DMS79 (cell line): ENCODE measurements around the gene SS18.

ENCODE experiments used
- DNase-seq: peaks from one replicate; lab custom pipeline; 2025; lab: John Stamatoyannopoulos, UW

SS18 gene

DNA sequence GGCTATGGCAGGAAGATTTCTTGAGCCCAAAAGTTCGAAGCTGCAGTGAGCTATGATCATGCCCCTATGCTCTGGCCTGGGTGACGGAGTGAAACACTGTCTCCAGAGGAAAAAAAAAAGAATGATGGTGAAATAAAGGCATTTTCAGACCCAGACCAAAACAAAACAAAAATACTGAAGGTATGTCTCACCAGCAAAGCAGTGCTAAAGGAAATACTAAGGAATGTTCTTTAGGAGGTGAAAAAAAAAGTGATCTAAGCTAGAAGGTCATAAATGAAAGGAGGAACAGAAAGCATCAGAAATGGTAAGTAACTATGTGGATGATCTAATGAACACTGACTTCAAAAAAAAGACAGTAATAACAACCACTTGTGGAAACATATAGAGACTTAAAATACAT, 18.7 kb downstream of the SS18 start:
- DNase-seq = no peak

DNA sequence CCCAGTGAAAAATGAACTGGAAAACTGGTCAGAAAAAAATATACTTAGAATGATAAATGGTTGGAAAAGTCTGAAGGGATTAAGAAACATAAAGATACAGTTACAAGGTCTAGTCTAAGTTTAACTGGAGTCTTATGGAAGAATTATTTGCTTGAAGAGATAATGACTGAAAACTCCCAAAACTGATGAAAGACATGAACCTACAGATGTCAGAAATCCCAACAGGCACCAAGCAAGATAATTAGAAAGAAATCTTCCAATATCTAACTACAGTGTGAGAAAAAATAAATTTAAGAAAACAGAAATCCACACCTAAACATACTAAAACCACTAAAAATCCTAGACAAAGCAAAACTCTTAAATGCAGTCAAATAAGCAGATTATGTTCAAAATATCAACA, 19.4 kb downstream of the SS18 start:
- no peak for DNase-seq

DNA sequence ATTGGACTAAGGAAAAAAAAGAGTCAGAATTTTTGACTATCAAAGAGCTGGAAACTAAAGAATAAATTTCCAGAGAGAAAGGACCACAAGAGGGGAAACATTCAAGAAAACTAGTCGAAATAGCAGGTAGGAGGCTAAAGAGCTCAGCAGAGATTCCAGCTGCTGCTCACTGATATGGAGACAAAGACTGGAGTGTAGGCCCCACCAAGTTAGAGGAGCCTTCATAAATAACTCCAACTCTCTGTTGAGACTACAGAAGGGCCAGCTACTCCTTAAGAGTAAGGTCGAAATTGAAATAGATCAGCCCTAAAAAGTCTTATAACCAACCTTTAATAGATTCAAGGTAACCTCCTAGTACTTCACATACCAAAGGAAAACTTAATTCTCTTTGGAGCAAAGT, 31.1 kb downstream of the SS18 start:
- DNase-seq = no peak

DNA sequence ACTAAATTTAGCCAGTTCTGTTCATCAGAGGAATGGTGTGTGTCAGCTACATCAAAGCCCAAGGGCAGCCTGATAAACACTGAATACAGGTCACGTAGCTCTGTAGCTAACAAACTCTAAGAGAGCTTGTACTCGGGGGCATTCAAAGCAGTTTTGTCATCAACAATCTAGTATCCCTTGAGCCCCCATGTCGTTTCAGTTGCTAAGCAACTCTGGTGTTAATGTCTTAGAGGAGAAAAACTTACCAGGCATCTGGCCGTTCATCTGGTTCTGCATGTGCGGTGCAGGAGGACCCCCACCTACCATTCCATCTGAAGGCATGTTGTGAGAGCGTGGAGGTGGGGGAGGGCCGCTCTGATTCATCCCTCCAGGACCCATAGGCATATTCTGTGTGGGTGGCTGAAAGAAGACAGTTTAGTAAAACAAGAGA, 33.1 kb downstream of the SS18 start:
- no peak for DNase-seq

DNA sequence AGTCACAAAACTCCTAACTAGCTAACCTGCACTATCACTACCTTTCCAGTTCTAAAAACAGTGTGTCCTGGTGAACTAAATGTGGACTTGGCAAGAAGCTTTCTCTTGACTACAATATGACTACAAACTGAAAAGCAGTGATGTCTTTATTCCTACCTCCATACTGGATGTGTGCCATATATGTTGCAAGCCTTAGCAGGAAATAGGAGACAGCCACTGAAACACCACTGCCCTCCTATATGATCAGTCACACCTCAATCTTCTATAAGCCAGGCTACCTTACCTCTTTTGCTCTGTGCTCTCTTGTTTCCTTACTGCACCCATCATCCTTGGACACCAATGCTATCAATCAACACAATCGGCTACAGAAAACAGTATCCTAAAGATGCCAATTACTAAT, 34.1 kb downstream of the SS18 start:
- no peak for DNase-seq

DNA sequence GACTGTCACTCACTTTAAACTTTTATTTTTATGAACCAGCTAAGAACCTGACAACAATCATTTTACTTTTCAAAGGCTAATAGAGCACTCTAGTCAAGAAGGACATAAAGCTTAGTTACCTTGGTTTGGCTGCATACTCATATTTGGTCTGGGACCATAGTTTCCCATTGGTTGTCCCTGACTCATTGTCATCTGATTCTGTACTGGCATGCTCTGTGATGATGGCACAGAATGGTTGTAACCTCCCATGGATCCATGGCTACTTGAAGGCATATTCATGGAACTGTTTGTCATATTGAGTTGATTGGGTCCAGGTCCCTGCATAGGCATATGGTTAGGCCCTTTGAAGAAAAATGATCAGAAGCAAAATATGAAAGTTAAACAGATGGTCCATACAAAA, 37.9 kb downstream of the SS18 start:
- DNase-seq = peak; percentile 19

DNA sequence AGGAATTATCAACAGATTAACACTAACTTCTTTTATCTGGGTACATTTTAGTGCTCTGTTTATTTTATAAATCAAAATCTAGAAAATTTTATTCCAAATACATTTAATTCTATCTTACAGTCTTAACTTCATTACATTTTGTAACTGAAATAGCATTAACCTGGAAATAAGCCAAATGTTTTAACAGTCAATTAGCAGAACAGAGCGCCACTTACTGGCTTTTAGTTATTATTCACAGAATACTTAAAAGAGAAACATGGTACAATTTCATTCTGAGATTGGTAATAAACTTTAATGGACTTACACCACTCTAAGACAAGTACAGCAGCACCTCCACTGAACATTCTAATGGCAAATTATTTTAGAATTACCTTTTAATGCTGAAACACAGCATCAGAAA, 38.6 kb downstream of the SS18 start:
- peak; percentile 60 for DNase-seq

DNA sequence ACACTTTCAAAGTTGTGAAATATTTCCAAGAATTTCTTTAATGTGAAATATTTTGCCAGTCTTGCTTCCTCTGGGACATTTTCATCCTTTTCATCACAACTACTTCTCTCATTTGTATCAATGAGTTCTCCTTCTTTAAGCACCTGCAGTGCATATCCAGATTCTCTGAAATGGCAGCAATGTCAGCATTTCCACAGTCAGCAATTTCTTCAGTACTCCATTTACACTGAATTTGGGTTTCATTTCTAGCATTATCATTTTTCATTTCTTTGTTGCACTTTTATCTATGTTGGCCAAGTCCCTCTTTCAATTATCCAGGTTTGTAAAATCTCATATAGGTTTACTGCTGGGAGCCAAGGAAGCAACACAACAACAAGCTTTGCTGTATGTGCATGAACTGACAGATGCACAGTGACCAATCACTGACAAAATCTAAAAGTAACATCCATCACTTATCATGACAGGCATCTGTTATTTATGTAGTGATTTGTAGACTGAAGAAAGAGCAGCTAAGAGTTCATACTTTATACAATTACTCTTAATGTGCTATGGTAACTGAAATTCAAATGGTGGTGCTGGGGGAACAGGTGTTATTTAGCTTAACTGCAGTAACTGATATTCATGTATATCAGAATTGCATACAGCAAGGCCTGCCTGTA, 43.9 kb downstream of the SS18 start:
- no peak for DNase-seq

DNA sequence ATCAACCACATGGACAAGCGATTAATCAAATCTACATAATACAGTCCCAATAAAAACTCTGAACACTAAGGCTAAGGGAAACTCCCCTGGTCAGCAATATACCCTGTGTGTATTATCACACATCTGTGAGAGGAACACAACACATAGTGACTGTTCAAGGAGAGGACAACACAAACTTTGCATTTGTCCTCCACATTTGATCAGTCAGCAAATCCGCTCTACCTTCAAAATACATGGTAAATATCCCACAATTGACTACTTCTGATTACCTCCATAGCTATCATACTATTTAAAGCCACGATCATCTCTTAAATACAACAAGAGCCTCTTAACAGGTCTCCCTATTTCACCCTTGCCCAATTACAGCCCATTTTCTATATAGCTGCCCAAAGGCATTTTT, 45.6 kb downstream of the SS18 start:
- no peak for DNase-seq

DNA sequence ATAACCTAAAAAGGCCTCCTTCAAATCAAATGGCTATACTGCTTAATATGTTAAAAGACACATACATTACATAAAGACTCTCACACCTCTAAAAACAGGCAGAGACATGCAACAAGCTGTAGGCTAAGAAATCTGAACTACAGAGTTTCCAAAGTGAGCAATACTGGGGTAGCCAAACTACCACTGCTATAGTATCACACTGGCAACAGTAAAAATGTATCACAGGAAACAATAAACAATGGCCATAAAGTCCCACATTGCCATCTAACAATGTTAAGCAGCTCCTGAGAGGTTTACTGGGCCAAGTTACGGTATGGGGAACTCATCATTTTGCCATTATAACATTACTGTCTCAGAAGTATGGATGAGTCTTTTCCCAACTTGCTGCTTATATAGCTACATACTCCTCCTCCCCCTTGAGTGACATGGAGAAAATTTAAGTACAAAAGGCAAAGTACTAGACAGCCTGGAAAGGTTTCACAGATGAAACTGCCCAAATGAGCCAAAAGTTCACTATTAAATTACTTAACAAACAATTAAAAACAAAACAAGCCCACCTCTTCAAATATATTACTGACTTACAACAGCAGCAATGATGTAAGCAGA, 50.3 kb downstream of the SS18 start:
- no peak for DNase-seq

DNA sequence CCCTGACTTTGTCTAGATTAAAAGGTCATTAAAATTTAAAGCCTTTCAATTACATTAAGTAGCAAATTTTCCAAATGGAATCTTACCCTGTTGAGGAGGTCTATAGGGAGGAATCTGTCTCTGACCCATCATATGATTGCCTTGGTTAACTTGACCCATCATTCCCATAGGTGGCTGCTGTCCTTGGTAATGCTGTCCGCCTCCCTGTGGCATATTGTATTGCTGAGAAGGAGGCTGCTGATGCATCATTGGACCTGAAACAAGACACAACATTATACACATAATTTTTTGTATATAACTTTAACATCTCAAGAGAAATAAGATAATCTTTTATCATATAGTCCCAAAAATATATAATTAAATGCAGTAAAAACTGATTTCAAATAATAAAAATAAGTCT, 51.2 kb downstream of the SS18 start:
- DNase-seq = no peak

DNA sequence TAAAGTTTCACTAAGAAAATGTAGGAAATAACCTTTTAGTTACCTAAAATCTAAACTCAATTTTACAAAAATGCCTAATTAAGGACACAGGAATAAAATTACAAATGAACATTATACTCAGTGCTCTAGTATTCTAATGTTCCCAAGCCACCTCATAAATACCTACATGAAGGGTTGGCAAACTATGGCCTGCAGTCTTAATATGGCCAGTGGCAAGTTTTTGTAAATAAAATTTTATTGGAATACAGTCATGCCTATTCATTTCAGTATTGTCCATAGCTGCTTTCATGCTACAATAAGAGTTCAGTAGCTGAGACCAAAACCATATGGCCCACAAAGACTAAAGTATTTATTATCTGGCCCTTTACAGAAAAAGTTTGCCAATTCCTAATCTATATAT, 53.8 kb downstream of the SS18 start:
- DNase-seq = no peak

DNA sequence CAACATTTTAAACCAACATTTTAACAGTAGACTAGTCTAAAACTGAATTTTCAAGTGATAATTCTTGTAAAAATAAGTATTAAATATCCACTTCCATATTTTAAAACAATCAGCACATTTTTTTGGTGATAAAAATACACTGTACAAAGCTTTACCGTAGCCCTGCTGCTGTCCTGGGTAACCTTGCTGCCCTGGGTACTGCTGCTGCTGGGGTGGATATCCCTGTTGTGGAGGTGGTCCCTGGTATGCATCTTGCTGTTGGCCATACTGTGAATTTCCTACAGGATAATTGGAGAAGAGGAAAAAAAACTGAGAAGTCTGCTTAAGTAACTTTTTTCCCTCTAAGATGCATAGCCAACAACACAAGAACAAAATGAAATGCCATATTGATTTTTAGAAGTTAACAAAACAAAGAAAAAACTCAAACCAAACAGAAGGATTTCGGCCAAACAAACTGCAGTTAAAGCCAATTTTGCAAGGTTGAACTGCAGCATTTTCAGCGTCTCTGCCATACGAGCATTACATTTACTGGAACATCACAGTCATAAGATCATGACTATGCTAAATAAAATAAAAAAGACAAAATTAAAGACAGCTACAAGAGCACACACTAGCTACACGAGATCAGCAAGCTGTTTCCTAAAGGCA, 55.4 kb downstream of the SS18 start:
- no peak for DNase-seq

DNA sequence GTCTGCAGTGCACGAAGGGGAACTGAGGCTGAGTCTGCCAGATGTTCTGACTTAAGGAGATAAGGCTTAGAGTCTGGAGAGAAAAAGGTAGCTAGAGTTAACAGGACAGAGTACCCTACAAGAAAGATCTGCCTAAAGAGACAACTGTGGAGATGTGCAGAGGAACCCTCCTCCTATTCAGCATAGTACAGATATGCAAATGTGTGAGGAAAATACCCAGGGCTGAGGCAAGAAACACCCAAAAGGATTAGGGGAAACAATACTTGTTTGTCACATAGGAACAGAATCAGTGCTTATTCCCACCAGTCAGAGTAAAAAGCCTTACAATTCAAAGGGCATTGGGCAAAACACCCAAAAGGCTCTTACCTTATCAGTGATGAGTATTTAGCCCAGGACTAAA, 67.8 kb downstream of the SS18 start:
- no peak for DNase-seq

DNA sequence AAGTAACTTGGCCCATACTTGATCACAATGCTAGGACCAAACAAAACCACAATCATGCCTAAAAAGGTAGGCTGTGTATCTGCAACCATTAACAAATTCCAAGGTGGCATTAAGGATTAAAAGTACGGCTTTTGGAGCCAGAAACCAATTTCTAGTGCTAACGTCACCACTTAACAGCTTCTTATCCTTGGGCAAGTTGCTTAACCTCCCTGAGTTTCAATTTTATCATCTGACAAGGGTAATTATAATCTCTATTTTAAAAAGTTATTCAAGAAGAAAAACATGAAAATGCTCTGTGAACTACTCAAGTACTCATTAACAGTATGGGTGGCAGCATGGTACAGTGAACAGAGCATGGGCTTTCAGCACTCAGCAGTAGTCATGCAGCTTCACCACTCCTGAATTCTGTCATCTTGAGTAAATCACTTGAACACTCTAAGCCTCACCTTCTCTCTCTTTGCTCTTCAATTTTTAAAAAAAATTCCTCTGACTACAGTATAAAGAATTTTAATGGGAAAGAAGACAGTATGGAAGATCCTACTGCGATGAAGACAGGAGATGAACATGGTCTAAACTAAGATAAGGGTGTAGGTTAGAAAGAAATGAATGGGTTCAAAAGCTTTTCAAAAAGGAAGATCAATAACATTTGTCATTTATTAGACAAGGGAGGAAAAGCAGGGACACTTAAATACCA, 69.2 kb downstream of the SS18 start:
- peak; percentile 70 for DNase-seq

DNA sequence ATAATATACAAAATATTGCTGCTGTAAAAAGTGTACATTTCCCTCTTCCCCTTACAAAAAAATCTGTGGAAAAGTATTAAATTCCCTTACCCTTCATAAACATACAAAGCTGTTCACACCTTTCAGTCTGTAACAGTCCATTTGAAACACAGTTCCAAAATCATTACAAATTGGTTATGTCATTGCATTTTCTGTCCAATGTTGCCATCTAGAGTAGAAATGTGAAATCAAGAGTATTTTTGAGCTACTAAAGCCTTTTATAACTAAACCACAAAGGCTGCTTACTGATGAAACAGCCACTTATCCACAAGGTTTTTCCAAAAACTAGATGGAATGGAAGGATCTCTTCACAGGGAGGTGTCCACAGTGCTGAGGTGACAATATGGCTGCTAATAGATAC, 72.5 kb downstream of the SS18 start:
- no peak for DNase-seq

DNA sequence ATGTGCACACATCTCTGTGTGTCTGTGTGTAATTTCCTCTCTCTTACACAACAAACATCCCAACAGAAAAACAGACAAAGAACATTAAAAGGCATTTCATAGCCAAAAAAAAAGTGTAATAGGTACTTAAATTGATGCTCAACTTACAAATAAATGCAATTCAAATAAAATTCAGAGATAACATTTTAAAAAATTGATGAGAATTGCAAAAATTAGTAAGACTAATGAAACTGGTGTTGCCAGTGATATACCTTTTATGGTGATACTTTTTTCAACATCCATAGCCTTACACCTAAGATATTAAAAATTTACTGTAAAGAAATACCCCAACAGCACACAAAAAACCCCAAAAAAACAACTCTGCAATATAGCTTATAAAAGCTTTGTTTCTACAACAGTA, 76.0 kb downstream of the SS18 start:
- no peak for DNase-seq

DNA sequence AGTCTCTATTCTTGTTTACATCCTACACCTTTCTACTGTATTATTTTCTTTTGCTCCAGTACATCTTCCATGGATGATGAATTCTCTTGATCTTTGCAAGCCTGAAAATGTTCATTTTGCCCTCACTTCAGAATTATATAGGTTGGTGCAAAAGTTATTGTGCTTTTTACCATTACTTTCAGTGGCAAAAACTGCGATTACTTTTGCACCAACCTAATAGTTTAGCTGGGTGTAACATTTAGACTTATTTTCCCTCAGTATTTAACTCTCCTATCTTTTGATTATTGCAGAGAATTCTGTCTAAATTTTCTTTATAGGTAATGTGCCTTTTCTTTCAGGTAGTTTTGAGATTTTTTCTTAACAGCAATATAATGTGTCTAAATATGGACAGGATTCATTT, 81.8 kb downstream of the SS18 start:
- no peak for DNase-seq

DNA sequence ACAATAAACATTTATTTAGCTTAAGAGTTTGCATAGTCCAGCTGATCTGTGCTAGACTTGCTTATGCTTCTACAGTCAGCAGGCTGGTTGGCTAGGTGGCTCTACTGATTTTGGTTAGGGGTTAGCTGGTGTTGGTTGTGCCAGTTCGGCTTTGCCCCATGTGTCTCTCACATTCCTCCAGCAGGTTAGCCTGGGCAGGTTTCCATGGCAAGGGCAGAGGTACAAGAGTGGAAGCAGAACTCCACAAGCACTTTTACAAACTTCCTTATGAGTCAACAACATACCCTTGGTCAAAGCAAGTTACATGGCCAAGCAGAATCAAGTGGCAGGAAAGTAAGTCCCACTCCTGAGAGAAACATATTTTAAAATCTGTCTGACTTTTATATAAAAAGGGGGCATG, 82.3 kb downstream of the SS18 start:
- no peak for DNase-seq

DNA sequence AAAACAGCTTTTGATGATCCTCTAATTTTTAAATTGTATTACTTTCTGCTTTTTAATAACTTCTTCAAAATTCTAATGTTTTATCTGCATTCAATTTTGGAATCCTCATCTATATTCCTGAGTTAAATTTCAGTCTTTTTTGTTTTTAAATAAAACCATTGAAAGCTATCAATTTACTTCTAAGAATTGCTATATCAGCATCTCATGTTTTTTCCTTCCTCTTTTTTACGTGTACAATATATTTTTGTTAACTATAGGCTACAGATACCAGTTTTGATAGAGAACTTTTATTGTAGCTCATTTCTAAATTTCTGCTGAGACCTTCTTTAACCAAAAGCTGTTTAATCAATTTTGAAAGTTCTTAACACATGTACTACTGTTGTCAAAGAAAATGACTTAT, 84.5 kb downstream of the SS18 start:
- no peak for DNase-seq

DNA sequence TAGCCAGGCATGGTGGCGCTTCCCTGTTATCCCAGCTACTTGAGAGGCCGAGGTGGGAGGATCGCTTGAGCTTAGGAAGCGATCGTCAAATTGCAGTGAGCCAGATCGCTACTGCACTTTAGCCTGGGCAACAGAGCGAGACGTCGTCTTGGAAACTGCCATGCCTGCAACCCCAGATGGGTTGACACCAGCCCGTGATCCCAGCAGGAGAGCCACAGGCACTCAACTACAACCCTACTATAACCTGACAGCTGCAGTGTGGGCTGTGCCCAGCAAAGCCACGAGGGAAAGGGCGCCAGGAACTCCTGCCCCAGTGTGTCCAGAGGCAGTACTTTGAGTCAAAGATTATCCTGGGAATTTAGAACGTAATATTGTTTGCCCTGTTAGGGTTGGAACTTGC, 85.6 kb downstream of the SS18 start:
- DNase-seq = no peak

DNA sequence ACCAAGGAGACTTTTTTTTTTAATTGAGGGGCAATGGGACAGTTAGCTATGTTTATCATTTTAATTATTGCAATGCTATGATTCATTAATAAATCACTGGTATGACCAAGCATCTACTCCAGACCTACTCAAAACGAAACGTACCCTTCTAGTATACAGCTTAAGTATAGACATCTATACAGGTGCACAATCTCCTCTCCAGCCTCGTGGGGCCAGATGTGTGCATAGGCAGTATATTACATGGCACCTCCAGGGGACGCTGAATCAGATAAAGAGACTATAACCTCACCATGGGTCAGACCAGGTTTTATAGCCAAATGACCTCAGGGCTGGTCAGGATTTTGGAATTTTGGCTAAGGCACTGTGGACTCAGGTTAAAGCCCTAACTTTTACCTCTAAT, 86.6 kb downstream of the SS18 start:
- DNase-seq = no peak

DNA sequence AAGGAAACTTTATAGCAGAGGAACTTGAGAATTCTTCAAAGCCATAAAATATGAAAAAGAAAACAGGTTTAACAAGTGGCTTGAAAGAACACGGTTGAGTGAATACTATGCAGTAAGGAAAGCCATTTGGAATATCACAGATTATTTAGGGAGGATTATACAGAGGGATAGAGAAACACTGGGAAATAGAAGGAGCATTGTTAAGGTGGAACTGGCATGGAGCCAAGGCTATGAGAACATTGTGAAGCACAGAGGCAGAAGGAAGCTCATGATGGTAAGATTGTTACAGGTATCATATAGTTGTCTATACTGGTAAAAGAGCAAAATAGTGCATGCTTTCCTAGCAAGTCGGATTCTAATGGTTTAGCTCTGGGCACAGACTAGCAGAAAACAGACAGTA, 87.1 kb downstream of the SS18 start:
- no peak for DNase-seq
